Spleen (tissue), 7 donors: ENCODE measurements around the gene DIAPH1.

Experiments used
- CTCF ChIP-seq, 11 experiments: fragments of 200-600 bp in 7 of 11; fragments of 450-650 bp in 4 of 11; sonication (generic) in 4 of 11; IDR thresholded peaks in 8 of 11; conservative IDR thresholded peaks in 3 of 11; 1 replicate in 7 of 11; 2 replicates in 4 of 11; pipeline versions ENCODE4 v1.4.0 to v1.8.0; 2016 to 2021; ENCODE audit warnings: antibody characterized with exemption in 11 of 11, inconsistent platforms in 4 of 11, mild to moderate bottlenecking in 1 of 11
- POLR2A ChIP-seq, 3 donors: fragments of 450-650 bp; IDR thresholded peaks; one replicate each; pipeline ENCODE4 v1.5.1; 2017; ENCODE audit warnings: antibody characterized with exemption in 3 of 3, mild to moderate bottlenecking in 1 of 3
- POLR2AphosphoS5 ChIP-seq, 3 donors: sonication (generic); formaldehyde crosslinking; IDR thresholded peaks; one replicate each; pipeline ENCODE4 v1.5.1; 2017; ENCODE audit warnings: antibody characterized with exemption in 3 of 3
- donor health status: DM: no; HTN: no; CAD: no; lungs with moderate emphysema.
- donor health status: DM: no; HTN: no; CAD: no.
- donor health status: DM: no; HTN: no; CAD: no.

- no peak for TF ChIP-seq POLR2A (IDR thresholded peaks at IDR 0.05)
- no peak for TF ChIP-seq POLR2AphosphoS5 (IDR thresholded peaks at IDR 0.05)
- no peak for TF ChIP-seq CTCF (IDR thresholded peaks at IDR 0.05 in 8 of 11, conservative IDR thresholded peaks at IDR 0.05 in 3 of 11)
Observed at GRCh38 chr5:141657937-141658545, 39.2 kb upstream of the DIAPH1 start.
